ENCODE results near the gene NCKAP5L.

Gene NCKAP5L

GRCh38 chr12:49823951-49824350 is 4.3 kb downstream of the NCKAP5L start:
- DNase-seq = no peak

- no peak for DNase-seq
Measured at GRCh38 chr12:49823350-49823749, 4.9 kb downstream of the NCKAP5L start.

GRCh38 chr12:49821373-49822287 is 6.6 kb downstream of the NCKAP5L start:
- no peak for DNase-seq

- DNase-seq = no peak
Measured at GRCh38 chr12:49819786-49820185, 8.4 kb downstream of the NCKAP5L start.

GRCh38 chr12:49818241-49818895 is 9.8 kb downstream of the NCKAP5L start:
- DNase-seq = no peak

- no peak for DNase-seq
Measured at GRCh38 chr12:49813131-49813530, 15.1 kb downstream of the NCKAP5L start.

GRCh38 chr12:49811961-49812401 is 16.2 kb downstream of the NCKAP5L start:
- DNase-seq = no peak

GRCh38 chr12:49811136-49811535 is 17.1 kb downstream of the NCKAP5L start:
- DNase-seq = no peak

GRCh38 chr12:49809906-49810389 is 18.3 kb downstream of the NCKAP5L start:
- DNase-seq = no peak

- no peak for DNase-seq
Measured at GRCh38 chr12:49809381-49809905, 18.8 kb downstream of the NCKAP5L start.

GRCh38 chr12:49808686-49809380 is 19.4 kb downstream of the NCKAP5L start:
- no peak for DNase-seq

- DNase-seq = no peak
Measured at GRCh38 chr12:49807991-49808580, 20.1 kb downstream of the NCKAP5L start.

- no peak for DNase-seq
Measured at GRCh38 chr12:49806877-49807276, 21.3 kb downstream of the NCKAP5L start.

- no peak for DNase-seq
Measured at GRCh38 chr12:49806321-49806813, 21.8 kb downstream of the NCKAP5L start.

- DNase-seq = no peak
Measured at GRCh38 chr12:49805409-49805808, 22.8 kb downstream of the NCKAP5L start.

GRCh38 chr12:49804821-49805220 is 23.4 kb downstream of the NCKAP5L start:
- DNase-seq = no peak

GRCh38 chr12:49803693-49804450 is 24.3 kb downstream of the NCKAP5L start:
- no peak for DNase-seq

- no peak for DNase-seq
Measured at GRCh38 chr12:49801141-49802063, 26.8 kb downstream of the NCKAP5L start.

- DNase-seq = no peak
Measured at GRCh38 chr12:49800421-49801140, 27.6 kb downstream of the NCKAP5L start.

- DNase-seq = no peak
Measured at GRCh38 chr12:49798934-49799333, 29.3 kb downstream of the NCKAP5L start.

Data from NCI-H748 treated with DMSO at 0.1 percent for 48 hours (cell line).